Activated effector memory CD4-positive, alpha-beta T cell treated with Interleukin-2 at 50 U/mL for 16 hours (primary cell): Measurements from ENCODE around the gene CRTC1.

Experiments
- DNase-seq: peaks from one replicate; pipeline ENCODE4 v3.0.0-alpha.2; 2020

CRTC1 gene

DNA sequence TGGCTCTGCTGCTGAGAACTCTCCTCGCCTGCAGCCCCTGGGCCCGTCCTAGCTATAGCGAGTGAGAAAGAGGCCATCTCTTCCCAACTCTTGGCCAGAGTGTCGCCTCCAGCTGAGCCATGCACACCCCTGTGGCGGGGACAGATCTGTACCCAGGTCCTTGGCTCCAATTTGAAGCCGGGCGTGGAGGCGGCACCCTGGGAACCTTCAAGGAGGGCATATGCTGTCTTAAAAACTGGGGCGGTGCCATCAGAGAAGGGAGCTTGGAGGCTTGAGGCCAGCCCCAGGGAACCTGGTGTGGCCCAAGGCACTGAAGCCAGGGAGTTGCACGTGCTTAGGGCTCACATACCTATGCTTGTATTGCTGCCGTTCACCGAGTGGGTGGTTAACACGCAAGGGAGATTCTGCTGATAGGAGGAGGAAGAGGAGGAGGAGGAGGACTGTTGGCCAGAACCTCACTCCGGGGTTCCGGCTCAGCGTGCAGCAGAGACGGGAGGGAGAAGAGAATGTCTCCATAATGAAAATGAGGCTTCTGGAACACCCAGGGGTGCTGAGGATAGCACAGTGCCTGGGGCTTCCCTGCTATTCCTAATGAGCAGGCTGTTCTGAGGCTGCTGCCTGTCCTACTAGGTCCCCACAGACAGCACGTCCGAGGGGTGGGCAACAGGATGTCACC is 67.0 kb downstream of the CRTC1 start:
- no peak for DNase-seq

DNA sequence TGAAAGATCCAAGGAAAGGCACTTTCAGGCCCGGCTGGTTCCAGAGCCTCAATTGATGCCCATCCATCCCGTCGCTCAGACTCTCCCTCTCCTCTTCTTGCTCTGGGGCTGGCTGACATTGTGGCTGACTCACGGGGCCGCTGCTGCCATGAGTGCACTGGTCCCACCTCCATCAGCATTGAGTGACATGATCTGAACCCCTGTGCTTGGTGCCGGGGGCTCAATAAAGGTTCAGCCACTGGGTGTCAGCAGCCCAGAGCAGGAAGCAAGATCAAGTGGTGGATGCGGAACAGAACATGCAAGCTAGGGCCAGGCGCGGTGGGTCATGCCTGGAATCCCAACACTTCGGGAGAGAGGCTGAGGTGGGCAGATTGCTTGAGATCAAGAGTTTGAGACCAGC is 68.1 kb downstream of the CRTC1 start:
- no peak for DNase-seq

DNA sequence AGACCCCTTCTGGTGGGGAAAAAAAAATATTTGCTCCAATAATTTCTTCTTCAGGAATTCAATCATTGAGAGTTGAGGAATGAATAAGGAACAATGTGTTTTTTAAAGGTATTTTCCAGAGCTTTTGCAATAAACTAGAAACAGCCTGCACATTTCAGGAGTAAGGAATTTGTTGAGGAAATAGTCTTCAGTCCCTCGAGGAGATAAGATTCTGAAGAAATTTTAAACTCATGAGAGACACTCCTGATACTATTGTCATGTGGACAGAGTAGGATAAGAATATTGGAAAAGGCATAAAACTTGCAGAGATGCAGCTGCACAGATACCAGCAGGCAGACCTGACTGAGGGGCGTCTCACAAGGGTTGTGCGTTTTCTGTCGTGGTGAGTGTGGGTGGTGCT is 71.0 kb downstream of the CRTC1 start:
- DNase-seq = no peak

DNA sequence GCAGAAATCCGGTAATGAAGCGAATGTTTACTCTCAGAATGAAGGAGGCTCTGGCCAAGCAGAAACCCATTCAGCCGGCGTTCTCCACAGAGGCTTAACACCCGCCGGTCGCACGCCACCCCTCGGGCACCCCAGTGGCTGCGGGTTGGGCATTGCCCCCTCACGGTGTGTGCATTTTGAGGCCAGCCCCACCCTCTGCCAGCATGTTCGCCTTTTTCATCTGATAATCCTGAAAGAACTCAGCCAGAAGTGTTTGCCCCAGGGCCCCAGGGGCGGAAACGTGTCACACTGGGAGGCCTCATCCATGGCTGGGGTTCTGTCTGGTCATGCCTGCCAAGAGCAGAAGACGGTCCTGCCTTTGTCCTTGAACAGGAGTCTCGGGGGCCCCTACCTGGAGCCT is 73.4 kb downstream of the CRTC1 start:
- DNase-seq = no peak

DNA sequence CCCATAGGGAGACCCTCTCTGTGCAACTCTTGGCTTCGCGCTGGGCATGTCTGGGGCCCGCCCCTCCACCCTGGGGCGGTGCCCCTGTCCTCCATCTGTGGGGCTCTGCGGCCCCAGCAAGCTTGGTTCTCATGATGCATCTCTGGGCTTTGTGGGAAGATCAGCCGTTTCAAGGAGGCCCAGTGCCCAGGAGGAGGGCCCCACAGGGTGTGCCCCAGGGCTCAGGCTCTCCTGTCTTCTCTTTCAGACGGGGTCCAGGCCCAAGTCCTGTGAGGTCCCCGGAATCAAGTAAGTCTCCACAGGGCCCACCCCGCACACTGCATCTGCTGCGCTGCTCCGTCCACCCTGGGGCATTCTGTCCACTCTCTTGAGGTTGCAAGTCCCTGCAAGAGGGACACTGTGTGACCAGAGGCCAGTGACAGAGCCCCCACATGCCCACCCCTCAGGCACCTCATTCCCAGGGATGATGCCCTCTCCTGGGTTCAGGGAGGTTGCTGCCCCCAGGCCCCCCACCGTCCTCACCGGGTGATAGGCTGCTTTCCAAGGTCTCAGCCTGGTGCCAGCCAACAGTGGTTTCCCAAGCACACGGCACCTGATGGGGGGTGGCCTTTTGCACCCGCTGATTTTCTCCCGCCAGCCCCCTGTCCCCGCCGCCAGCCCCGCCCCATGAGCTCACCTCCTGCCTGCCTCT is 76.0 kb downstream of the CRTC1 start:
- DNase-seq = no peak

DNA sequence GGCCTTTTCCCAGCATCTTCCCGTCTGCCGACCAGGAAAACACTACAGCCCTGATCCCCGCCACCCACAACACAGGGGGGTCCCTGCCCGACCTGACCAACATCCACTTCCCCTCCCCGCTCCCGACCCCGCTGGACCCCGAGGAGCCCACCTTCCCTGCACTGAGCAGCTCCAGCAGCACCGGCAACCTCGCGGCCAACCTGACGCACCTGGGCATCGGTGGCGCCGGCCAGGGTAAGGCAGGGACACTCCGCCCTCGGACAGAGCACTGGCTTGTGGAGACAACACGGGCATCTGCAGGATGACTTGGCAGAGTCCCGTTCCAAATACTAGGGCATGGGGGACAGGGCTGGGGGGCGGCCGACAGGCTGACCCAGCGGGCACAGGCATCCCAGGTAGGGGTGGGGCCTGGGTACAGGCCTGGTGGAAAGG is 76.5 kb downstream of the CRTC1 start:
- no peak for DNase-seq

DNA sequence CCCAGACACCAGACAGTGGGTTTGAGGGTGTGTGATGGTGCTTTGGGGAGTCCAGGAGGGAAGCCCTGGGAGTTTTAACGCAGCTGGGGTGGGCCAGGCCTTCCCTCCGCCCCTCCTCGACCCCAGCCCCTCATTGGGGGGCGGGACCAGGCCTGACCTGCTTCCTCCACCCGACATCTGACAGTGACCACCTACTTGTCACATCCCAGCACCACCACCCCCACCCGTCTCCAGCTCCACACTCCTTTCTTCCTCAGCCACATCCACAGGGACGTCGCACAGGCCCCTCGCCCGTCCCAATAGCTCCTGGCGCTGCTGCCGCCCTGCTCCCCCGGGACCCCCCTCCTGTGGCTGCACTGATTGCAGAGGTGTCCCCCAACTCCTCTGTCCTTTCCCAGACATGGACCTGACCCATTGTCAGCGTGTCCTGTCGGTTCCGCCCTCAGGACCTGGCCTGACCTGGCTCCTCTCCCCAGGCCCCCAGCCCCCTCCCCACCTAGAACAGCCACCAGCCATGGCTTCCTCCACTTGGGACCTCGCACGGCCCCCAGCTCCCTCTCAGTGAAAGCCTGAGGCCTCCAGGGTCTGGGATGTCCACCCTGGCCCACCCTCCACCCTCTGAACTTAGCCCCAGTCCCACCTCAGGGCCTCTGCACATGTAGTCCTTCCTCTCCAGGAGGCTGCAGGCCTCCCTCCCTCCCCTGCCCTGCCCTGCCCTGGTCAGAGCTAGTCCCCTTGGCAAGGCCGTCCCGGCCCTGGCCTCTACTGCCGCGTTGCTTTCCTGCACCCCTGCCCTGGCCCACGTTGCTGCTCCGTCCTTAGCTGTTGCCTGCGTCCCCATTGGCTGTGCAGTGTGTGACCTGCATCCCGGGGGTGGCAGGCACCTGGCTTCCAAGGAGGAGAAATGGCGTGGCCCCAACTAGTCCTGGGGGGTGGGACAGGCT is 77.2 kb downstream of the CRTC1 start:
- no peak for DNase-seq

DNA sequence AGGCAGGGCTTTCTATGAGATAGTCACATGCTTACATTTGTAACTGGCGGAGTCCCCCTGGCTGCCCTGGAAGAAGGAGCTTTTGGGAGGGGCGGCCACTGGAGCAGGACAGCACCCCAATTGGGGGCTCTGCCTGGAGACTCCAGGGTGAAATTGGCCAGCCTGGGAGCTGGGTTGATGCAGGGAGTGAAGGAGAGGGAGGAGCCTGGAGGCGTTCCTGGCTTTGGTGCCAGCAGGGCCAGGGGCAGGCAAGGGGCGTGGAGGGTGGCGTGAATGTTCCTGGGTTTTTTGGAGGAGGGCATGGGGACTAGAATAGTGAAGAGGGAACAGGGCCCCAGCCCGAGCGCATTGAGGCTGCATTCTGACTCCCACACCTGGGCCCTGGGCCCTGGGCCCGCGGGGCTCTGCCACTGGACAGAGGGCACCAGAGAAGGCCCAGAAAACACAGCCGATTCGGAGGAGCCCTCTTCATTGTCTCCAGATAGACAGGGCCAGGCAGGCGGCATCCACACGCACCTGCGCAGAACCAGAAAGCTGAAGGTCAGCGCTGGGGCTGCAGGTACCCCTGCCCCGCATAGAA is 78.1 kb downstream of the CRTC1 start:
- DNase-seq = no peak

DNA sequence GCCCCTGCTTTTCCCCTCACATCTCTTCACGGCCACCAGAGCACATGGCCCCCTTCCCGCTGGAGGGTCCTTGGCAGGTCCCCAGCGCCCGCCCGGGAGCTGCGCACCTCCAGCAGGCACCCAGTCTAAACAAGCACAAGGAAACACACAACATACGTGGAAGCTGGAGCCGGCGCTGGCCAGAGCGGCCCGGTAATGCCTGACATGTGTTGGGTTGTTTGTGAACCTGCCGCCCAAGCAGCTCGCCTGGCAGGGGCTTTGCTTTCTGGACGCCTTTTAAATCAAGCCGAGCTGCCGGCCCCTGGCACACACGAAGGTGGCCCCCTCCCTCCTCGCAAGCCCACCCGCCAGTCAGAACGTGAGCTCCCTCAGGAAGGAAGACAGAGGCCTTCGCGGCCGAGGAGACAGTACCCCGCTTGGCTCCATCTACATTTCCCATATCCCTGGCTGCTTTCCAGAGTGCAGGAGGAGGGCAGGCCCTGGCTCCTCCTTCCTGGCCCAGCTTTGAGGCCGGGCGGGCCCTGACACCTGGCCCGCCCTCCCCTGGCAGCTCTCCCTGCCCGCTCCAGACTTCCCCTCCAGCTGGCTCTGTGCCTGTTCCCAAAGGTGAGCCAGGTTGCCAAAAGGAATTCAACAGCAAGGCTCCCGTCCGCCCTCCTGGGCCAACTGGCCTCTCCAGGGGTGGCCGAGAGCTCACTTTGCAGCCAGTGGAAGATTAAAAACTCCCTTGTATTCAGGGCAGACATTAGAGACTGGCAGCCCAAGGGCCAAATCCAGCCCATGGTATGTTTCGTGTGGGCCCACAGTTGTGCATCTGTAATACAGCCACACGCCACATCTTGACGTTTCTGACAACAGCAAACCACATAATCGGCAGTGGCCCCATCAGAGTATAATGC is 78.9 kb downstream of the CRTC1 start:
- no peak for DNase-seq

DNA sequence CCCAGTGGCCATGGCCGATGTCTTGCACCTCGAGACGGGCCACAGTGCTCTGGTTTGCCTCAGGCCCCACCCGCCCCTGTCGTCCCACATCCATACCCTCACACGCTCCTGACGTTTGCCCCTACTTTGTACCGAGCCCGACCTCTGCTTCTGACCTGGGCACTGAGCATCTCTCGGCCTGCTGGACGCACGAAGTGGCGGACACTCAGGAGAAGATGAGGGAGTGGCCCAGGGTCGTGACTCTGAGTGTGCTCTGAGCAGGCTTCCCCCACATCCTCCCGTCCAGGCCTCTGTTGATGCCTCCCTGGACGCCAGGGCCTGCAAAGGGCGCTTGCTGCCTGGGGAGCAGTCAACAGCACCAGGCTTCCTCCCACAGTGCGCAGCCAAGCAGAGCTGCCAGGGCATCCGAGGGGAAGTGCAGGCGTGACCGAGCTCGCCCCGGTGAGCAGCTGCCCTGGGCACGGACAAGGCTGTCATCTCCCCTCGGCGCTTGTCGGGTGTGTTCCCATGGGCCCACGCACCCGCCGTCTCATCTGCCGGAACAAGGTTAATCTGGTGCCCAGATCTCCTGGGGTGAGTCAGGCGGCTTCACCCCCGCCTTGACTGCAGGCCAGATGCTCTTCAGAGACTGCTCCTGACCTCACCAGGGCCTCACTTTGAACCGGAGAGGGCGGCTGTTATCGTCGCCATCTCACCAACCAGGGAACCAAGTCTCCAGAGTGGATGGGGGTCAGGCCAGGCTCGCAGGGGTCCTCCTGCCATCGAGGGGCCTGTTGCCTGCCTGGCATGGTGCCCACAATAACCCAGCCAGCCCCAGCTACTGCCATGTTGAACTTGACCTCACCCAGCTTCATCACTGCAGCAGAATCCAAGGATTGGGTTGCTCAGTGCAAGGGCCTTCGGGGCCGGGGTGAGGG is 80.5 kb downstream of the CRTC1 start:
- no peak for DNase-seq

DNA sequence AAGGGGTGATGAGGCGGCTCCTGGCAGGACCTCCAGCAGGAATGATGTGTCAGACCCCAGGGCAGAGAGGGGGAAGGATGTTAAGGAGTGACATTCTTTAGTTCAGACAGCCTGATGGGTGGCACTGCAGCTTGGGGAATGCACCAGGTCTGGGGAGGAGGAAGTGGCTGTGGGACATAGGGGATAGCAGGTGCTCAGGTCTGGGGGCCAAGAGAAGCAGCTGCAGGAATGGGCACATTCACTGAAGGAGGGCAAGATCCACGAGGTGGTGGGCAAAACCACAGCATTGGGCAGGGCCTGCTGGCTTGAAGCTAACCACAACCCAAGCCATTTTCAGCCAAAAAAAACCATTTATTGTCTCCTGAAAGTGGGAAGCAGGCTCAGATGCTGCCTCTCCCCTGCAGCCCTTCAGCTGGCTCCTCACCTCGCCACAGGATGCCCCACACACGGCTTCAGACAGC is 81.1 kb downstream of the CRTC1 start:
- DNase-seq = no peak

DNA sequence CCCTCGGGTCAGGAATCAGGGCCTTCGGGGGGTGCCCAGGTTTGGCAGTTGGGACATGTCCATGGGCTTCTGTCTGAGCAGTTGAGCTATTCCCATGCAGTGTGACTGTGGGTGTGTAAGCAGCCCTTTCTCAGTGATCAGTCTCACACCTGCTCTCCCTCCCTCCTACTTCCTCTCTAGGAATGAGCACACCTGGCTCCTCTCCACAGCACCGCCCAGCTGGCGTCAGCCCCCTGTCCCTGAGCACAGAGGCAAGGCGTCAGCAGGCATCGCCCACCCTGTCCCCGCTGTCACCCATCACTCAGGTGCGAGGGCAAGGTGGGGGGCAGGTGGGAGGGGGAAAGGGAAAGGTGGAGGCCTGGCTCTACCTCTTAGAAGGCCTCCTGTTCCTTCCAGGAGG is 81.7 kb downstream of the CRTC1 start:
- no peak for DNase-seq

DNA sequence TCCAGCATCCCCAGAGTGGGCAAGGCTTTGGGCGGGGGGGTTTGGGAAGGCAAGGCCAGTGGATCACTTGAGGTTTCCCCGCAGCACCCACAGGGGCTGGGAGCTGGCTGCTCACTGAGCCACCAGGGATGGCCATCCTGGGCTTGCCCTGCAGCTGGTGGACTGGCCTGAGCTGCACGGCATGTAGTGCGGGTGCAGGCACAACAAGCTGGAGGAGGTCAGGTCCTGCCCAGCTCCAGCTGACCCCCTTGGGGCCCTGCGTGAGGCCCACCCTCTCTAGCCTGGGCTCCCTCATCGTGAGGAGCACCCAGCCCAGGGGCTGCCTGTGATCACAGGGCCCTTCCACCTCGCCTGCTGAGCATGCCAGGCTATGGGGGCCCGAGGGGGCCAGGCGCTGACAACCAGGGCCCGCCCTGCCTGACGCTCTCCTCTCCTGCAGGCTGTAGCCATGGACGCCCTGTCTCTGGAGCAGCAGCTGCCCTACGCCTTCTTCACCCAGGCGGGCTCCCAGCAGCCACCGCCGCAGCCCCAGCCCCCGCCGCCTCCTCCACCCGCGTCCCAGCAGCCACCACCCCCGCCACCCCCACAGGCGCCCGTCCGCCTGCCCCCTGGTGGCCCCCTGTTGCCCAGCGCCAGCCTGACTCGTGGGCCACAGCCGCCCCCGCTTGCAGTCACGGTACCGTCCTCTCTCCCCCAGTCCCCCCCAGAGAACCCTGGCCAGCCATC is 84.7 kb downstream of the CRTC1 start:
- no peak for DNase-seq

DNA sequence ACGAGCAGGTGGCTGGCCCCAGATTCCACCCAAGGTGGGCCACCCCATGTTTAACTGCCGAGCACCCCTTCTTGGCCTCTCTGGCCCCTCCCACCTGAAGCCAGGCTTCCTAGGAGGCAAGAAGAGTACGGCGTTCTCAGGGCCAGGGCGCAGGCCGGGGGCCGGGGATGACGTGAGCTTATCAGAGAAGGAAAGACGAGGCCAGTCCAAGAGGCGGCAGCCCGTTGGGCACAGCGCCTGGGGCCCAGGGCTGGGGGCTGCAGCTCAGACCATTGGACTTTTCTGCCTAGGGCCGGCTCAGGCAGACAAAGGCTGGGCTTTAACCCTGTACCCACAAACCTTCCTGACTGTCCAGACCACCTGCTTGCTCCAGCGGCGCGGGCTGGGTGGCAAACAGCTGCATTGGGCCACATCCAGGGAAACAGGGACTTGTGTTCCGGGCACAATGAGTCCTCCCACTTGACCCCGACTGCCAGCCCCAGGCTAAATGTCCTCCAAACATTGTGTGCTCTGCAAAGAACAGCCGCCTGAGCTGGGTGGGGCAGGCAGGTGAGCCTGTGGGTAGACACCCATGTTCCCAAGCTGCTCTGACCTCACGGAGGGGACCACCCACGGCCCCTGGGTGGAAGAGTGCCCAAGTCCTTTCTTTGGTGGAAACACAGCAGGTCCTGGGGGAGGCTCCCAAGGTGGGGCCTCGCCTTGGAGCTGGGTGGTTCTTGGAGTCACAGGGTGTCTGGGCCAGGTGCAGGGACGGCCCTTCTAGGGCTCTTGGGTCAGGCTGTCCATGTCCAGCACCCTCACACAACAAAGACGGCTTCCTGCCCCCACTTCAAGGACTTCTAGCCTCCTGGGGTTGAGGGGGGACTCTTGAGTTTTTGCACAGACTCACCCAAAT is 85.8 kb downstream of the CRTC1 start:
- no peak for DNase-seq

DNA sequence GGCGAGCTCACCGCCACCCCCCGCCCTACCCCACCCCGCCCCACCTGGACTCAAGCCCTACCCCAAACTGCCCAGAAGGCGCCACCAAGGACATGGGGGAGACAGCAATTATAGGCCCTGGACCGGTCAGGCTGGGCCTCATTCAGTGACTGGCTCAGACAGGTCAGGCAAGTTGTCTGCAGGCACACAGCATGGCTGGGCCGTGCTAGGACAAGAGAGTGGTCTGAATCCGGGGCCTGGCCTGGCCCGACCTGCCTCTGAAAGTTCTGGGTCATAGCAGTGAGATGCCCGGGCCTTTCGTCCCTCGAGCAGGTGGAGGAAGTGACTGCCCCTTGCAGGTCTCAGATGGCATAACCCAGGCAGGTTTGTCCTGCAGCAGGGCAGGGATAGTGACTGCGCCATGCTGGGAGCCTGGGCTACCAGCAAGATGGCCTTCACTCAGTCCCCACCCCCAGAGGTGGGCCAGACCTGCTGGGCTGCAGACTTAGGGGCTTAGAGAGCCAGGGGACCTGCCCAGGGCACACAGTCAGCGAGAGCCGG is 86.6 kb downstream of the CRTC1 start:
- DNase-seq = no peak

DNA sequence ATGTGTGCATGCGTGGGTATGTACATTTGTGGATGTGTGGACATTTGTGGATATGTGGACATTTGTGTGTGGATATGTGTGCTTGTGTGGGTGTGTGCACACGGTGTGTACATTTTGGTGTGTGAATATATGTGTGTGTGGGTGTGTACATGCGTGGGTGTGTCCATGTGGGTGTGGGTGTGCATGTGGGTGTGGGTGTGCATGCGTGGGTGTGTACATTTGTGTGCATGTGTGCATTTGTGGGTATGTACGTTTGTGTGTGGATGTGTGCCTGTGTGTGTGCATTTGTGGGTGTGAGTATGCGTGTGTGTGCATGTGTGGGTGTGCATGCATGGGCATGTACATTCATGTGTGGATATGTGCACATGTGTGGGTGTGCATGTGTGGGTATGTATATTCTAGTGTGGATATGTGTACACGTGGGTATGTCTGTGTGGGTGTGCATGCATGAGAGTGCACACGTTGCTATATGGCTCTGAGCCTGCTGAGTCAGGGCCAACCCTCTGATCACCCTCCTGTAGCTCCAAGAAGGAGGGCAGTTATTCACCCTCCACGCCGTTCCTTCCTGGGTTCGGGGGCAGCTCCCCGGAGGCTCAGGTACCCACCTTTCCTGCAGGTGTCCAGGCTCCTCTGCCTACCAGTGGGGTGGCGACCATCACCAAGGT is 87.3 kb downstream of the CRTC1 start:
- DNase-seq = no peak

DNA sequence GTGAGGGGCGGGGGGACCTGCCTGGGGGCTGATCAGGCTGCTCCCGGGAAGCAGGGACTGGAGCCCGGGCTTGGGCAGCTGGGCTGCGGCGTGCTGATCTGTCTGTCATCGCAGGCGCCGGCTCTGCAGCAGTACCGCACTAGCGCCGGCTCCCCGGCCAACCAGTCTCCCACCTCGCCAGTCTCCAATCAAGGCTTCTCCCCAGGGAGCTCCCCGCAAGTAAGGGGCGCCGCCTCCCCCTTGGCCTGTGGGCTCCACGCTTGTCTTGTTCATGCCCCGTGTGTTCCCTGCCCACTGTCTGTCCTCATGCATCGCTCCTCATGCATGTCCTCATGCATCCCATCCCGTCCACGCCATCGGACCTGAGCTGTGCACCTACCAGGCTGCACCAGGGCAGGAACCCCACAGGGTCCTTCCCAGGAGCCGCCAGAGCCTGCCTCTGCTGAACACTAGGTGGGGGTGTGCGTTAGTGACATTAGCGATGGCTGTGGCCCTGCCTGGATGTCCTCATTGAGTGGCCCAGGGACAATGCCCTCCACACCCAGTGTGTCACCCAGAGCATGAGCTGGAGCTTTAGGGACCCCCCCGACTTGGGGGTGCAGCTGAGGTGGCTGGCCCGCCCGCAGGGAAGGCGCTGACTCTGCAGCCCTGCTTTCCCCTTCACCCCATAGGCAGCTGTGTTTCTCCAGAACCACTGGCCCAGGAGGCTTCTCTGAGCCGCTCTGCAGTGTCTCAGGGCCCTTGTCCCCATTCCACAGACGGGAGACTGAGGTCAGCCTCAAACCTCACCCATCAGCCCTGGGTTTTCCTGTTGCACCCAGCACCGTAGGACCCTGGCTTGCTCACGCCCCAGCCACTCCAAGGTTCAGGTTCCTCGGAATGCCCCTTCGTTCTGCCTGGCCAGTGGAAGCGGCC is 88.1 kb downstream of the CRTC1 start:
- no peak for DNase-seq
